Measurements from ENCODE around the gene RAB4A. TPM values are rescaled to one million over a fixed set of nuclear protein-coding genes. Genes with fewer than 3 reads are reported as not detected.

Gene RAB4A
- total and polyA plus RNA-seq, 9 of the 15 experiments (the other 6 are each of a cell fraction or from before 2014, with no cell fraction given): 8.3 to 61.0 (median 26.7) TPM

DNA sequence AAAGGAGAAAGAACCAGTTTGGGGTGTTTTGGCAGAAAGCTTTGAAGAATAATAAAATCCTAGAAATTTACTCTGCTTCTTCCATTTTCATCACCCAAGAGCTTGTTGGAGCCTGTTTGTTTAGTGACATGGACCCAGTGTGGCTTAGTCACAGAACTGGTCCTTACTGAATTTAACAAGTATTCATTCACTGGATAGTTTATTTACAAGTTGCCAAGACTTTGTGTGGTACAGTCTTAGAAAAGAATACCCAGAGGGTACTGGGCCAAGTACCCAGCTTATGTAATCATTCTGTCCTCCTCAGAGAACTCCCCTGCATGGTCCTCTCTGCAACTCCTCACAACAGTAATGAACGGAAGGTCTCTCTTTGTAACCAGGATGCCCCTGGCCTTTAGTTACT, 16.4 kb downstream of the RAB4A start:
- CTCF ChIA-PET (ENCODE audit: low intra/inter-chr PET ratio): no interaction called here
- no peaks in the 10 kb centered on the region; a peak in 1 of 5 replicates for H3K4me1 ChIP-seq (replicated peaks in 1 of 2; ENCODE audit: control insufficient read depth in 2 of 2, insufficient read depth in 2 of 2, low read length in 2 of 2)
- POLR2A ChIA-PET: interaction anchor here (1.1 kb wide), 1 partner anchor 9 kb away, joined by 7 read pairs; no protein-coding TSS in a partner anchor
- BruUV-seq (replicated peaks): no TSS peak
- H3K27me3 ChIP-seq (ENCODE audit: control insufficient read depth in 2 of 2, insufficient read depth in 2 of 2, low read length in 2 of 2): no peaks in the 10 kb centered on the region
- 75% methylated on average over 1 of the region's 1 CpG for WGBS (ENCODE audit: insufficient coverage, low coverage, missing lambda C conversion rate)
- no peaks in the 10 kb centered on the region for H4K20me1 ChIP-seq (replicated peaks; ENCODE audit: control insufficient read depth, insufficient read depth, low read length)
- TF ChIP-seq MYNN (IDR thresholded peaks at IDR 0.05) (no peak), MYNN (CRISPR knock-in tag; IDR thresholded peaks at IDR 0.05) (no peak), ZNF134 (CRISPR knock-in tag; conservative IDR thresholded peaks at IDR 0.05) (no peak), PHTF2 (CRISPR knock-in tag; IDR thresholded peaks at IDR 0.05) (no peak)
- no peak overlapping the region for H2AFZ ChIP-seq (ENCODE audit: low read depth, low read length)
- H3K9me1 ChIP-seq (ENCODE audit: control insufficient read depth, insufficient read depth, low read length): no peaks in the 10 kb centered on the region
- H3K9ac ChIP-seq (ENCODE audit: insufficient read depth in 1 of 2, low read depth in 2 of 2, low read length in 2 of 2): no peak overlapping the region
- FAIRE-seq (no peak), DNase-seq (ENCODE audit: extremely low read depth in 1 of 4, low spot score in 3 of 4) (no peak), ATAC-seq (no peak)
- H3K27ac ChIP-seq (ENCODE audit: extremely low read depth, low read depth, low read length): no peak overlapping the region
- H3K79me2 ChIP-seq (ENCODE audit: control insufficient read depth, insufficient read depth, low read length): peaks cover 38% of the 10 kb centered on the region
- H3K4me2 ChIP-seq (ENCODE audit: insufficient read depth, low read length): no peak overlapping the region
- no peaks in the 10 kb centered on the region for H3K9me3 ChIP-seq (replicated peaks; ENCODE audit: control insufficient read depth, insufficient read depth, low read depth, low read length)
- peaks cover 30% of the 10 kb centered on the region for H3K36me3 ChIP-seq (ENCODE audit: control insufficient read depth, insufficient read depth, low read length)
- intact Hi-C loops (cut with micrococcal nuclease): no loop called here
- no peak overlapping the region for H3K4me3 ChIP-seq
- in situ Hi-C loops (cut with MboI): no loop called here

DNA sequence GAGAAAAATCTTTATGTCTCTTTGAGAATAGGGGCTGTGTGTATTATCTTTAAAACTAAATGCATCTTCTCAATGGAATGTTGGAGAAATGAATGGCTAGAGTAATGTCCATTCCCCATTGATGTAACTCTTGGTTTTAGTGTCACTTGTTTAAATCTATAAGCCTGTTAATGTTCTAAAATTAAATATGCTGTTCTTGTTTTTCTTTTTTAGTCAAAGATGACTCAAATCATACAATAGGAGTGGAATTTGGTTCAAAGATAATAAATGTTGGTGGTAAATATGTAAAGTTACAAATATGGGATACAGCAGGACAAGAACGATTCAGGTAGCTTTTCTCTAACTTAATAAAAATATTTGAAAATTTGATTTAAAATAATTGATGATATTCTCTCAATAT, 17.6 kb downstream of the RAB4A start:
- TF ChIP-seq TAF7 (tag; IDR thresholded peaks at IDR 0.05) (no peak), YY1 (IDR thresholded peaks at IDR 0.05; ENCODE audit: borderline replicate concordance in 1 of 3, control insufficient read depth in 1 of 3, extremely low read depth in 1 of 3, insufficient read depth in 3 of 3, insufficient read length in 1 of 3, insufficient replicate concordance in 2 of 3, low read depth in 1 of 3, low read length in 2 of 3) (no peak), FOXK1 (CRISPR knock-in tag; IDR thresholded peaks at IDR 0.05; ENCODE audit: borderline replicate concordance) (no peak), NFE2L1 (tag; IDR thresholded peaks at IDR 0.05; ENCODE audit: borderline replicate concordance, low read depth) (no peak), SLC30A9 (CRISPR knock-in tag; IDR thresholded peaks at IDR 0.05) (no peak), RERE (CRISPR knock-in tag; IDR thresholded peaks at IDR 0.05; ENCODE audit: borderline replicate concordance) (no peak), ZNF174 (CRISPR knock-in tag; IDR thresholded peaks at IDR 0.05) (no peak)
- Histone ChIP-seq H3K27me3 (ENCODE audit: control insufficient read depth in 2 of 2, insufficient read depth in 2 of 2, low read length in 2 of 2) (no peaks in the 10 kb centered on the region), H3K79me2 (ENCODE audit: control insufficient read depth, insufficient read depth, low read length) (peaks cover 26% of the 10 kb centered on the region), H3K9ac (ENCODE audit: insufficient read depth in 1 of 2, low read depth in 2 of 2, low read length in 2 of 2) (no peak overlapping the region), H3K27ac (ENCODE audit: extremely low read depth, low read depth, low read length) (no peak overlapping the region), H4K20me1 (replicated peaks; ENCODE audit: control insufficient read depth, insufficient read depth, low read length) (no peaks in the 10 kb centered on the region), H3K4me2 (ENCODE audit: insufficient read depth, low read length) (no peak overlapping the region), H2AFZ (ENCODE audit: low read depth, low read length) (no peak overlapping the region), H3K4me1 (replicated peaks in 1 of 2; ENCODE audit: control insufficient read depth in 2 of 2, insufficient read depth in 2 of 2, low read length in 2 of 2) (no peaks in the 10 kb centered on the region), H3K9me3 (replicated peaks; ENCODE audit: control insufficient read depth, insufficient read depth, low read depth, low read length) (no peaks in the 10 kb centered on the region), H3K9me1 (ENCODE audit: control insufficient read depth, insufficient read depth, low read length) (no peaks in the 10 kb centered on the region), H3K36me3 (ENCODE audit: control insufficient read depth, insufficient read depth, low read length) (peaks cover 30% of the 10 kb centered on the region), H3K4me3 (no peak overlapping the region)
- BruUV-seq (replicated peaks): no TSS peak
- FAIRE-seq: no peak
- ChIA-PET CTCF (ENCODE audit: low intra/inter-chr PET ratio) (no interaction called here), POLR2A (no interaction called here)
- intact Hi-C loops (cut with micrococcal nuclease): no loop called here
- no peak for DNase-seq (ENCODE audit: extremely low read depth in 1 of 4, low spot score in 3 of 4)
- in situ Hi-C loops (cut with MboI): no loop called here
- ATAC-seq: no peak
- 92% methylated on average over 1 of the region's 1 CpG for WGBS (ENCODE audit: insufficient coverage, low coverage, missing lambda C conversion rate)
